ENCODE measurements around the gene ZBTB20. TPM values are rescaled to one million over a fixed set of nuclear protein-coding genes. Genes with fewer than 3 reads are reported as not detected.

ZBTB20 gene
- polyA plus RNA-seq, 1 donor from 2014 or later = 4.8 TPM

DNA sequence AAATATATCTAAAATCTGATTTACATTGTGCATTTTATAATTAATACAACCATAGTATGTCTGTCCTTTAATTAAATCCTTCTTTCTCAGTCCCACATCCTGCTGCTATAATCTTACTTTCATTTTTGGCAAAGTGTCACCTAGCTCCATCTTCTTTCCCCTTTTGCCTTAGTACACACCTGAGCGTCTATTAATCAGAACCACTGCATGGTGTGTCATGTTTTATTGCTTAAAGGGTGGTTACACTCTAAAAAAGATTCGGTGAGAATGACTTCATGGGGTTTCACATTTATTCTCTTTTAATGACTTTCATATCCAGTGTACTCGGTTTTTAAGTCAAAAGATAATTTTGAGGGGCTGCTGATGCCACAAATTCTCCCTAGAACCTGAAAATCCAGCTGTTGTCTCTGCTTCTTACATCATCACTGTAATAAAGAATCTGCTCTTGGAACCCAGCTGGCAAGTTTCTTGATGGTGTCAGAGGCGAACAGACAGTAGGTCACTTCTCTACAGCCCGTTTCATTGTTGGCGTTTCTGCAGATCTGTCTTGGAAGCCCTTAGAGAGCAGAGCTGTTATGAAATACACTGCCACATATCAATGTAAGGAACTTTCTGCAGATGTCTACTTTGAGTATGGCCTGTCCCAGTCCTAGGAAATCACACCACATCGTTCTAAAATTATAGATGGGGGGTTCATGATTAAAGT lies 753.6 kb downstream of the ZBTB20 start:
- no peaks in the 10 kb centered on the region for H3K36me3 ChIP-seq (ENCODE audit: insufficient read depth, low read length)
- no peak overlapping the region for H3K4me2 ChIP-seq (ENCODE audit: low read length)
- no peak overlapping the region for H3K27ac ChIP-seq (ENCODE audit: low read length)
- no peak overlapping the region for H2AFZ ChIP-seq (ENCODE audit: low read depth, low read length)
- no peaks in the 10 kb centered on the region for H3K27me3 ChIP-seq (ENCODE audit: insufficient read depth, low read depth, low read length)
- H3K4me3 ChIP-seq (ENCODE audit: low read length) = no peak overlapping the region
- H3K79me2 ChIP-seq (replicated peaks; ENCODE audit: insufficient read depth, low read length) = peaks cover 4% of the 10 kb centered on the region
- no peaks in the 10 kb centered on the region for H3K9me3 ChIP-seq (ENCODE audit: low read length)
- H3F3A ChIP-seq (ENCODE audit: insufficient read depth, low read length, poor library complexity, severe bottlenecking) = no peaks in the 10 kb centered on the region
- H3K9me2 ChIP-seq (ENCODE audit: insufficient read depth, low read length) = no peaks in the 10 kb centered on the region
- no peak for TF ChIP-seq EP300 (conservative IDR thresholded peaks at IDR 0.05; ENCODE audit: poor library complexity, severe bottlenecking)
- no peak for TF ChIP-seq SMC3 (conservative IDR thresholded peaks at IDR 0.05; ENCODE audit: poor library complexity)
- TF ChIP-seq POLR2AphosphoS5 (IDR thresholded peaks at IDR 0.05) = no peak
- TF ChIP-seq, protein P1, sequence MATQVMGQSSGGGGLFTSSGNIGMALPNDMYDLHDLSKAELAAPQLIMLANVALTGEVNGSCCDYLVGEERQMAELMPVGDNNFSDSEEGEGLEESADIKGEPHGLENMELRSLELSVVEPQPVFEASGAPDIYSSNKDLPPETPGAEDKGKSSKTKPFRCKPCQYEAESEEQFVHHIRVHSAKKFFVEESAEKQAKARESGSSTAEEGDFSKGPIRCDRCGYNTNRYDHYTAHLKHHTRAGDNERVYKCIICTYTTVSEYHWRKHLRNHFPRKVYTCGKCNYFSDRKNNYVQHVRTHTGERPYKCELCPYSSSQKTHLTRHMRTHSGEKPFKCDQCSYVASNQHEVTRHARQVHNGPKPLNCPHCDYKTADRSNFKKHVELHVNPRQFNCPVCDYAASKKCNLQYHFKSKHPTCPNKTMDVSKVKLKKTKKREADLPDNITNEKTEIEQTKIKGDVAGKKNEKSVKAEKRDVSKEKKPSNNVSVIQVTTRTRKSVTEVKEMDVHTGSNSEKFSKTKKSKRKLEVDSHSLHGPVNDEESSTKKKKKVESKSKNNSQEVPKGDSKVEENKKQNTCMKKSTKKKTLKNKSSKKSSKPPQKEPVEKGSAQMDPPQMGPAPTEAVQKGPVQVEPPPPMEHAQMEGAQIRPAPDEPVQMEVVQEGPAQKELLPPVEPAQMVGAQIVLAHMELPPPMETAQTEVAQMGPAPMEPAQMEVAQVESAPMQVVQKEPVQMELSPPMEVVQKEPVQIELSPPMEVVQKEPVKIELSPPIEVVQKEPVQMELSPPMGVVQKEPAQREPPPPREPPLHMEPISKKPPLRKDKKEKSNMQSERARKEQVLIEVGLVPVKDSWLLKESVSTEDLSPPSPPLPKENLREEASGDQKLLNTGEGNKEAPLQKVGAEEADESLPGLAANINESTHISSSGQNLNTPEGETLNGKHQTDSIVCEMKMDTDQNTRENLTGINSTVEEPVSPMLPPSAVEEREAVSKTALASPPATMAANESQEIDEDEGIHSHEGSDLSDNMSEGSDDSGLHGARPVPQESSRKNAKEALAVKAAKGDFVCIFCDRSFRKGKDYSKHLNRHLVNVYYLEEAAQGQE (IDR thresholded peaks at IDR 0.05; ENCODE audit: borderline replicate concordance) = no peak
- TF ChIP-seq TAF1 (IDR thresholded peaks at IDR 0.05; ENCODE audit: low read depth) = no peak
- no peak for TF ChIP-seq MXI1 (conservative IDR thresholded peaks at IDR 0.05; ENCODE audit: poor library complexity, severe bottlenecking)
- TF ChIP-seq RAD21 (conservative IDR thresholded peaks at IDR 0.05) = no peak
- TF ChIP-seq, protein P2, sequence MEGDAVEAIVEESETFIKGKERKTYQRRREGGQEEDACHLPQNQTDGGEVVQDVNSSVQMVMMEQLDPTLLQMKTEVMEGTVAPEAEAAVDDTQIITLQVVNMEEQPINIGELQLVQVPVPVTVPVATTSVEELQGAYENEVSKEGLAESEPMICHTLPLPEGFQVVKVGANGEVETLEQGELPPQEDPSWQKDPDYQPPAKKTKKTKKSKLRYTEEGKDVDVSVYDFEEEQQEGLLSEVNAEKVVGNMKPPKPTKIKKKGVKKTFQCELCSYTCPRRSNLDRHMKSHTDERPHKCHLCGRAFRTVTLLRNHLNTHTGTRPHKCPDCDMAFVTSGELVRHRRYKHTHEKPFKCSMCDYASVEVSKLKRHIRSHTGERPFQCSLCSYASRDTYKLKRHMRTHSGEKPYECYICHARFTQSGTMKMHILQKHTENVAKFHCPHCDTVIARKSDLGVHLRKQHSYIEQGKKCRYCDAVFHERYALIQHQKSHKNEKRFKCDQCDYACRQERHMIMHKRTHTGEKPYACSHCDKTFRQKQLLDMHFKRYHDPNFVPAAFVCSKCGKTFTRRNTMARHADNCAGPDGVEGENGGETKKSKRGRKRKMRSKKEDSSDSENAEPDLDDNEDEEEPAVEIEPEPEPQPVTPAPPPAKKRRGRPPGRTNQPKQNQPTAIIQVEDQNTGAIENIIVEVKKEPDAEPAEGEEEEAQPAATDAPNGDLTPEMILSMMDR (IDR thresholded peaks at IDR 0.05; ENCODE audit: poor library complexity, severe bottlenecking) = no peak
- H3K9ac ChIP-seq (ENCODE audit: low read length) = no peak overlapping the region
- no peaks in the 10 kb centered on the region for H4K20me1 ChIP-seq (ENCODE audit: insufficient read depth)

DNA sequence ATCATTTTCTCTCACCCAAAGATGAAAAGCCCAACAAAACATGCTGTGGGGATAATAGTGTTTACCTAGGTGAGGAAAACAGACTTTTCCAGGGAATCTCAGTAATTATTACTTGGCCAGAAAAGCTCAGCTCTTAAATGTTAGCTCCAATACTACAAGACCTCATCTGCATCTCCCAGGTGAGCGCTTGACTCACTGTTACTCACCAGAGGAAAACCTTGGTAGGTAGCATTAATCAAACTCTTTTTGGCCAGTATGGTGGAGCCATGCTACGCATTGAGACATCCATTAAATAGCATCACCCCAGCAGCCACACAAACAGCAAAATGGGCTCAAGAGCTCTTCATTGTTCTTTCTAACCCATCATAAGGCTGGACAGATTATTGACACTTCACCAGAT lies 754.3 kb downstream of the ZBTB20 start:
- Histone ChIP-seq H4K20me1 (ENCODE audit: insufficient read depth) (no peaks in the 10 kb centered on the region), H3K79me2 (replicated peaks; ENCODE audit: insufficient read depth, low read length) (peaks cover 4% of the 10 kb centered on the region), H3K27me3 (ENCODE audit: insufficient read depth, low read depth, low read length) (no peaks in the 10 kb centered on the region), H3F3A (ENCODE audit: insufficient read depth, low read length, poor library complexity, severe bottlenecking) (no peaks in the 10 kb centered on the region), H3K9ac (ENCODE audit: low read length) (no peak overlapping the region), H3K36me3 (ENCODE audit: insufficient read depth, low read length) (no peaks in the 10 kb centered on the region), H3K9me2 (ENCODE audit: insufficient read depth, low read length) (no peaks in the 10 kb centered on the region), H3K27ac (ENCODE audit: low read length) (no peak overlapping the region), H3K9me3 (ENCODE audit: low read length) (no peaks in the 10 kb centered on the region), H2AFZ (ENCODE audit: low read depth, low read length) (no peak overlapping the region), H3K4me2 (ENCODE audit: low read length) (no peak overlapping the region), H3K4me3 (ENCODE audit: low read length) (no peak overlapping the region)
- TF ChIP-seq, protein P1 (IDR thresholded peaks at IDR 0.05; ENCODE audit: borderline replicate concordance) = no peak
- TF ChIP-seq EZH2 (IDR thresholded peaks at IDR 0.05; ENCODE audit: borderline replicate concordance, insufficient read depth, low read length, poor library complexity, severe bottlenecking) (no peak), MXI1 (conservative IDR thresholded peaks at IDR 0.05; ENCODE audit: poor library complexity, severe bottlenecking) (no peak), EP300 (conservative IDR thresholded peaks at IDR 0.05; ENCODE audit: poor library complexity, severe bottlenecking) (no peak), POLR2AphosphoS5 (IDR thresholded peaks at IDR 0.05) (no peak), SMC3 (conservative IDR thresholded peaks at IDR 0.05; ENCODE audit: poor library complexity) (no peak), TAF1 (IDR thresholded peaks at IDR 0.05; ENCODE audit: low read depth) (no peak), RAD21 (conservative IDR thresholded peaks at IDR 0.05) (no peak)
- TF ChIP-seq, protein P2 (IDR thresholded peaks at IDR 0.05; ENCODE audit: poor library complexity, severe bottlenecking) = no peak

All from neural cell (in vitro differentiated cells).